ENCODE data around the gene OR1S1.
"Not testable (repeated sequence)": the region's sequence is repeated elsewhere in the genome, so short reads cannot be mapped to it uniquely, and the experiment has no call there.

Gene OR1S1

GRCh38 chr11:58212420-58212819, at the start of gene OR1S1:
TSS of gene OR1S1 (plus strand) at chr11:58212720.
- H3K4me3 ChIP-seq (ENCODE audit: low read depth, low read length) = not testable (repeated sequence)

GRCh38 chr11:58164389-58164788, 48.1 kb upstream of the OR1S1 start:
- no peak for TF ChIP-seq CTCF (IDR thresholded peaks at IDR 0.05; ENCODE audit: low read depth, low read length)
- no peak overlapping the region for H3K4me3 ChIP-seq (ENCODE audit: low read depth, low read length)

GRCh38 chr11:58164990-58165389, 47.5 kb upstream of the OR1S1 start:
- H3K4me3 ChIP-seq (ENCODE audit: low read depth, low read length) = no peak overlapping the region
- TF ChIP-seq CTCF (IDR thresholded peaks at IDR 0.05; ENCODE audit: low read depth, low read length) = no peak

GRCh38 chr11:58165504-58166106, 46.9 kb upstream of the OR1S1 start:
- H3K4me3 ChIP-seq (ENCODE audit: low read depth, low read length) = no peak overlapping the region
- no peak for TF ChIP-seq CTCF (IDR thresholded peaks at IDR 0.05; ENCODE audit: low read depth, low read length)

GRCh38 chr11:58177409-58178054, 35.0 kb upstream of the OR1S1 start:
- TF ChIP-seq CTCF (IDR thresholded peaks at IDR 0.05; ENCODE audit: low read depth, low read length) = no peak
- H3K4me3 ChIP-seq (ENCODE audit: low read depth, low read length) = no peak overlapping the region

- no peak overlapping the region for H3K4me3 ChIP-seq (ENCODE audit: low read depth, low read length)
- TF ChIP-seq CTCF (IDR thresholded peaks at IDR 0.05; ENCODE audit: low read depth, low read length) = no peak
These were observed 34.1 kb upstream of the OR1S1 start for GRCh38 chr11:58178444-58178843.

- H3K4me3 ChIP-seq (ENCODE audit: low read depth, low read length) = no peak overlapping the region
- TF ChIP-seq CTCF (IDR thresholded peaks at IDR 0.05; ENCODE audit: low read depth, low read length) = no peak
These were observed 32.9 kb upstream of the OR1S1 start for GRCh38 chr11:58179648-58180047.

GRCh38 chr11:58186938-58187337, 25.6 kb upstream of the OR1S1 start:
- no peak for TF ChIP-seq CTCF (IDR thresholded peaks at IDR 0.05; ENCODE audit: low read depth, low read length)
- H3K4me3 ChIP-seq (ENCODE audit: low read depth, low read length) = no peak overlapping the region
